GM19099 (cell line): Measurements from ENCODE around the gene CAPN11.

Experiments used
- POLR2A ChIP-seq: IDR thresholded peaks from 3 replicates; pipeline ENCODE4 v1.6.1; 2011; ENCODE audit warnings: low read depth; ENCODE audit not compliant: insufficient read length; ENCODE audit errors: extremely low read depth

Gene CAPN11

GRCh38 chr6:44183783-44184182 lies 25.2 kb downstream of the CAPN11 start:
- TF ChIP-seq POLR2A = no peak

DNA sequence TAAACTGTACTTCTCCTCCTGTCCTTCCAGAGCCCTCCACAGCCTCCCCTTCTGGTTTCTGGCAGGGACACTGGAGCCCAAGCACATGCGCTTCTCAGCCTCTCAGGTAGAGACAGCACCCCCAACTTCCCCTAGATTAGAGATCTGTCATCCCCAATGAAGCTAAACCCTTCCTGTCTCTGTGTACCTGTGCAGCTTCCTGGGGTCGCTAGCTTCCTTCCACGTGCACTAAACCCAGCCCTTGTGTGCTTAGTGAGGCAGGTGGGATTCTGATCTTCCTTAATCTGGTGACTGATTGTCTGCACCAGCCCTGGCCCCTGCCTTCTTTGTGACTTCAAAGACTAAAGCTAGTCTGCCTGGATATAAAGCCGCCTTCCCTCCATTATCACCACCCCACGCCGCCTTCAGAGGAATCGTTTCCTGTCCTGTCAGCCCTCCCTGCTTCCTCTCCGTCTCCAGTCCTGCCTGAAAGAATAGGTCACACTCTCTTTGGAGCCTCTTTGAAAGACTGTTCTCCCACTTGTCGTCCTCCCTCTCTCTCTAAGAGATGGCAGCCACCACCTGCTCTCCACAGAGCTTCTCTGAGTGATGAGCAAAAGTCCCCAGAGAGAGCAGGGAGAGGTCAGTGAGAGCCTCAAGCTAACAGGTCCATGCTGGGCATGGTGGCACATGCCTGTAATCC lies 27.5 kb downstream of the CAPN11 start:
- no peak for TF ChIP-seq POLR2A

DNA sequence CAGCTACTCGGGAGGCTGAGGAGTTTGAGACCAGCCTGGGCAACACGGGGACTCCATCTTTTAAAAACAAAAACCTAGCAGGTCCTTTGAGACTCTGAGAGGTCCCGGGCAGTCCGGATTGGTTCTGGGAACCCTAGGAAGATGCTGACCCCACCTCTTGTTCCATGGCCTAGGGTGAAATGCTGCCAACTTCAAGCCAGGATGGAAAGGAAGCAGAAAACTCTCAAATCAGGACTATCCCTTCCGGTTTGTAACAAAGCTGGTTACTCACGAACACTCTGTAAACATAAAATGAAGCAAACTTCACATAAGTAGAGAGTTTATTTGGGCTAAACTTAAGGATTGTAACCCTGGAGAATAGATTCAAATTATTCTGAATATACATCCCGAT lies 28.0 kb downstream of the CAPN11 start:
- TF ChIP-seq POLR2A = no peak

GRCh38 chr6:44188819-44189218 lies 30.2 kb downstream of the CAPN11 start:
- no peak for TF ChIP-seq POLR2A

DNA sequence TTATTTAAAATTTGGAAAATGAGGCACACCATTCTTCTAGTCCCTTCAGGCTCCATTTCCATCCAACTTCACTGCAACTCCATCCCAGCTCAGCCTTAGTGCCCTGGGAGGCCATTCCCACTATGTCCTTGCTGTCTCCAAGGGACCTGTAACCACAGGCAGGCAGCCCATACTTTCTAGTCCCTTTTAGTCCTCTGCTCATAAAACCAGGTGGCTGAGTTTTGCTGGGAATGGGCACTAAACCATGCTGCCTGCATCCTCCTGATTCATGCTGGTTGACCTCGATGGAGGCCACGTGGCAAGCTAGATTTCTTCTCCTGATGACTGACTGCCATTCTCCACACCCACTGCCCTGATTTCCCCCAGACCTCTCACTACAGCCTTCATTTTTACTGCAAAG lies 30.6 kb downstream of the CAPN11 start:
- TF ChIP-seq POLR2A = no peak

DNA sequence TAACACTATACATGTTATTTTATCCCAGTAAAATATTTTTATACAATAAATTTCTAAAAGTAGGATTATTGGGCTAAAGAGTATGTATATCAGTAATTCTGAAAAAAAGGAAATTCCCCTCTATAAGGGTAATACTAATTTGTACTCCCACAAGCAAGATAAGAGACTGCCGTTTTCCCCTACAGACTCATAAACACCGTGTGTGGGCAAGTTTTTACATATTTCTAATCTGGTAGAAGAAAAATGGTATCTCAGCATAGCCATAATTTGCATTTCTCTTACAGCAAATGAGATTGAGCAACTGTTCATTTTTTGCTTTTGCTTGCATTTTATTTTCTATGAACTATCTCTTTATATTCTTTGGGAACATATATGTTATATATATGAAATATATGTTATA lies 32.1 kb downstream of the CAPN11 start:
- no peak for TF ChIP-seq POLR2A

DNA sequence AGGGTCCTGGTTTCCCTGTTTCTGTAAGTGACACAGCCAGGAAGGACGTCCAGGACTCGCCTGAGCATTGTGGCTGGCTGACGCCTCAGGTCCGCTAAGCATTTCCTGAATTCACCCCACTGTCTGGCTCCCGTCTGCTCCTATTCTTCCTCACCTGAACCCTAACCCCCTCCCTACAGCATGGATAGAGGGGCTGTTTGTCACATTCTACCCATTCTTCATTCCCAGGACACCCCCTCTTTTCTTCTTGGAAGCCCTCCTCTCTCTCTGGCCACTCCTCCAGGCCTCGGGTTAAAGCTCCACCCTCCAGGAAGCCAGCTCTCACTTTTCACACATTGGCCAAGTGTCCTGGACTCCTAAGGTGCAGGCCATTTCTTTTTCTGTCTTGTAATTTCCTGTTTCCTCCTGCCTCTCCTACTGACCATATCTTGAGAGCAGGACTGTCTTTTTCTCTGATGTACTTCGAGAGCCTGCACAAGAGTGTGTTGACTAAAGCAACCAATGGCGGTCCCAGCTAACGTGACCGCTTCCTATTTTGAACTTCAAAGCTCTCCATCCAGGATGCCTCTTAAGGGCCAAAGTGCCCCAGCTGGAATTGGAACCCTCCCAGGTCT lies 33.9 kb downstream of the CAPN11 start:
- TF ChIP-seq POLR2A = no peak

GRCh38 chr6:44193307-44193910 lies 34.8 kb downstream of the CAPN11 start:
- no peak for TF ChIP-seq POLR2A

DNA sequence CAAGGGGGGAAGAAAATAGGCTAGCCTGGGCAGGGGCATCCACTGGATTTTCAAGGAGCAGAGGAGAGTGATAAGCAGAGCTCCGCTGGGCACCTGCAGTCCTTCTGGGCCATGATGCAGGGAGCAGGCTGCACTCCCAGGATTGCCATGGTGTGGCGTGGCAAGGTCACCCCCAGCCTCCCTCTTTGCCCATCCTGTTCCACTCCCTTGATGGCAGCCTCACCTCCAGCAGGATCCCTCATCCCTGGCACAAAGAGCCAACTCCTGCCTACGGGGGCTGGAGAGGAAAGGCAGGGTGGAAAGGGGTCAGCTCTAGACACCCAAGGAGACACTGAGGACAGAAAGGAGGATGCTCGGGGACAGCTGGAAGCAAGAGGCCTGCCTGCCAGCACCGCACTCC lies 35.7 kb downstream of the CAPN11 start:
- no peak for TF ChIP-seq POLR2A

- no peak for TF ChIP-seq POLR2A
These were observed 40.1 kb downstream of the CAPN11 start for GRCh38 chr6:44198684-44199083.

DNA sequence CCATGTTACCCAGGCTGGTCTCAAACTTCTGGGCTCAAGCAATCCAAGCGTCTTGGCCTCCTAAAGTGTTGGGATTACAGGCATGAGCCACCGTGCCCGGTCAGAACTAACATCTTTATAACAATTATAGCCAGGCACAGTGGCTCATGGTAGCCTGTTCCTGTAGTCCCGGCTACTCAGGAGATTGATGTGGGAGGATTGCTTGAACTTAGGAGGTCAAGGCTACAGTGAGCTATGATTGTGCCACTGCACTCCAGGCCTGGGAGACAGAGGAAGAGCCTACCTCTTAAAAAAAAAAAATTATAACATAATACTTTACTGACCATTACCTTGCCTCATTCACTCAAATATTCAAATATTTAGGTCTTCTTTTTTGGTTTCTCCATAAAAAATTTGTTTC lies 41.3 kb downstream of the CAPN11 start:
- TF ChIP-seq POLR2A = no peak

- TF ChIP-seq POLR2A = no peak
These were observed 42.6 kb downstream of the CAPN11 start for GRCh38 chr6:44201200-44201599.

DNA sequence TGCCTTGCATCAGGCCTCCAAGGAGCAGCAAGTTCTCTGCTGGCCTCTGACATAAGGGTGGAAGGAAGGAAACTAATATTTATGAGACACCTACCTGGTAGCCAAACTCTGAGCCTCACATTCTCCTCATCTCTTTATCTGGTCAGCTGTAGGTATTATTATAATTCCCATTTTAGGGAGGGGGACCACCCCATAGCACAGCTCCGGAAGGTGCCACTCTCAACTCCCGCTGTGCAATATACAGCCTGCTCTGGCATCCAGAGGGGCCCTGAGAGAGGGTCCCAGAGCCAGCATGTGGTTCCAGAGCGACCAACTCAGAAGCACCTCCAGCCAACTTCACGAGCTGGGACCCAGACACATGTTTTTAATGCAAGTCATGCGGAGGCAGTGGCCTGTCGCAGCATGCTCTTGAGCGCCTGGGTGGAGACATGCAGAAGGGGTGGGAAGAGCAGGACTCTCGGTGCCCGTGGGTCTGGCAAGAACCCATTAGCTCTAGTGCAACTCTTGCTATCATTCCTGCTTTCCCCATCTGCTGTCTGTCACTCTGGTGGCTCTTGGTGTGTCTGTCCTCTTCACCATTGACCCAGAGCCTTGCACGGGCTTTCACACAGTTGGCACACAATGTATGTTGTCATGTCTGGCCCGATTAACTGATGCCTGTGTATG lies 43.2 kb downstream of the CAPN11 start:
- no peak for TF ChIP-seq POLR2A

DNA sequence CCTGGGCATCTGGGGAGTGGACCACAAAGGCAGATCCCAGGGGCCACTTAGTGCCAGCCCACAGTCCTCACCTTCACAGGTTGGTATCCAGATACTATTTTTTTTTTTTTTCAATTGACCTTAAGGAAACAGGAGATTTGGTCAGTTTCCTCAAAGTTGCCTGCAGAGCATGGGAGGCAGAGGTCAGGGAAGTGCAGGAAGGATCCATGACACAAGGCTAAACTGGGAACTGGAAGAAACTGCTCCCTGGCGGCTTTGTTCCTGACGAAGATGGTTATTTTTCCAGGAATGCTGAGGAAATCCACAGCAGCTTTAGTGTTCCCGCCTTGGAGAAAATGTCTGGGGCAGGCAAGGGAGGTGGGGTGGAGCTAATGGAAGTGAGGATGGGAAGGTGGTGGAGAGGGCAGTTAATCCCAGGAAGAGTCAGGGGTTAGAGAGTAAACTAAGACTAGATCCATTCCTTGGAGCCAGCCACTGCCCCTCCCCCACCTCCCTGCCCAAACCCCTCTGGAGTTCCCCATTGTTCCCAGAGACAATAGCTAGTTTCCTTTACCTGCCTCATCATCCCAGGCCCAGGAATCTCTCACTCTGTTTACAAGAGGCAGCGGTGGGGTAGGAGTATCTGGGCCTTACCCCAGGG lies 43.8 kb downstream of the CAPN11 start:
- TF ChIP-seq POLR2A = no peak

DNA sequence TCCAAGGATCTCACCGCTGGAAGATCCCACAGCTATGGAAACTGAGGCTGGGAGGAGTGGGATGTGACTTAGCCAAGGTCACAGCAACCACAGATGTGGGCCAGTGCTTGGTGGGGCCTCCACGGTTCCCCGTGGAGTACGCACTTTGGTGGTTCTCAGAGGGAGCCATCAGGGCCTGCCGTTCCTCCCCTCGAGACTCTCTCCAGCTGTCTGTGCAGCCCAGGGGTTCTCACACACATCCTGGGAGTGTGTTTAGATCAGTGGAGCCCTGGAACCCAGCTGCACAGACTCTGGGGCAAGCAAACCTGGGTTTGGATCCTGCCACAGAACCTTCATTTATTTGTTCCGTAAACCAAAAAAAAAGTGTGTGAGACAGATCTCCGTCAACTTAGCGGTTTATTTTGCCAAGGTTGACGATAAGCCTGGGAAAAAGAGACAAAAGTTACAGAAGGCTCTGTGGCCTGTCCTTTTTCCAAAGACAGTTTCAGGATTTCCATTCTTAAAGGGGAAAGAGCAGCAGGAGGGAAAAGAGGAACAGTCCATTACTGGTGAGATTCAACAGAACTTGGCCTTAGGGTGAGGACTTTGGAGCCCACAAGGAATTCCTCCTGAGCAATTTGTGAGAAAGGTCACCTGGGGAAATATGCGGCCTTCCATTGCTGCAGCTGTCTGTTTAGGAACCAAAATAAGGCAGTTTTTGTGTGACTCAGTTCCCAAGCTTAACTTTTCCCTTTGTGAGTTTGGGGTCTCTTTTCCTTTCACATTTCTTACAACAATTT lies 44.5 kb downstream of the CAPN11 start:
- TF ChIP-seq POLR2A = no peak
